ENCODE data around the gene SLC35B1.

GRCh38 chr17:49715216-49715615 lies 7.5 kb upstream of the SLC35B1 start:
- TF ChIP-seq CTCF (optimal IDR thresholded peaks at IDR 0.05 in 1 of 3, IDR thresholded peaks at IDR 0.05 in 1 of 3, conservative IDR thresholded peaks at IDR 0.05 in 1 of 3; ENCODE audit: extremely low read depth in 1 of 3, insufficient read depth in 2 of 3, low read length in 3 of 3) (no peak), EZH2 (IDR thresholded peaks at IDR 0.05; ENCODE audit: low read length) (no peak)

All from keratinocyte (primary cell).